Pancreas (tissue), 10 donors: ENCODE results near the gene KSR2. TPM values are rescaled to one million over a fixed set of nuclear protein-coding genes. Genes with fewer than 3 reads are reported as not detected.
"Not testable (repeated sequence)": the region's sequence is repeated elsewhere in the genome, so short reads cannot be mapped to it uniquely, and the experiment has no call there.

ENCODE experiments used
- ATAC-seq, 4 donors: fragments of 200-7000 bp; cut with Tn5 transposase; one replicate each; pipeline versions ENCODE4 v1.8.0 to v1.9.1; 2020; ENCODE audit warnings: mild to moderate bottlenecking in 4 of 4, moderate library complexity in 4 of 4
- DNase-seq, 6 donors: peaks; one replicate each; pipeline ENCODE4 v3.0.0-alpha.2; 2020
- FAIRE-seq: peaks from 2 replicates; lab custom pipeline; 2012; peaks lifted over from hg19 to GRCh38; lab: Jason Lieb, UNC
- H3K27ac ChIP-seq, 4 donors: fragments of 200-600 bp; sonication (generic); 1 replicate in 3 of 4; 2 replicates in 1 of 4; pipeline versions ENCODE4 v1.5.0 to v1.8.0; 2020
- H3K27me3 ChIP-seq, 4 donors: fragments of 200-600 bp; one replicate each; pipeline ENCODE4 v1.8.0; 2021
- H3K36me3 ChIP-seq, 3 donors: fragments of 200-600 bp; sonication (generic) in 1 of 3; one replicate each; pipeline versions ENCODE4 v1.5.0 to v1.8.0; 2020 to 2021
- H3K4me1 ChIP-seq, 3 donors: fragments of 200-600 bp; one replicate each; pipeline ENCODE4 v1.8.0; 2021
- H3K4me3 ChIP-seq, 4 donors: fragments of 200-600 bp; sonication (generic) in 2 of 4; one replicate each; pipeline versions ENCODE4 v1.5.0 to v1.8.0; 2020 to 2021
- H3K9me3 ChIP-seq, 4 donors: fragments of 200-600 bp; one replicate each; pipeline ENCODE4 v1.8.0; 2021
- WGBS, 2 donors: extraction: QIAGEN DNeasy Blood & Tissue Kit; methylation state at CpG; one replicate each; pipeline ENCODE4 v1.1.7; 2013; 5-methylcytosine and 5-hydroxymethylcytosine counted together
- intact Hi-C, 3 donors: fragments of 100-400 bp; cut with DNase I; formaldehyde crosslinking; loops; one replicate each; pipeline versions ENCODE4 v1.11.1 to v1.14.2; 2022
- polyA plus RNA-seq, 2 donors: library from polyadenylated mRNA; stranded (reverse); fragments of 200-250 nt; gene quantifications; one replicate each; pipeline ENCODE4 v1.2.3, GENCODE V29; 2013
- total RNA-seq, 6 donors: library from RNA; stranded (reverse); fragmentation: NEBNext Ultra II Directional in 4 of 6; extraction: Animal tissue kit (Norgen Biotek cat#: 25700) in 4 of 6; gene quantifications; one replicate each; pipeline versions ENCODE4 v1.2.1 to v1.2.4, GENCODE V29; 2021 to 2023
- TF ChIP-seq, protein P1 (sequence below), 4 donors: fragments of 200-600 bp; sonication (generic) in 3 of 4; IDR thresholded peaks; one replicate each; pipeline versions ENCODE4 v1.5.0 to v1.8.0; 2021; ENCODE audit warnings: antibody characterized with exemption in 4 of 4
- donor health status: healthy with polysubstance abuse.
- donor health status: DM: no; HTN: no; CAD: no; lungs with moderate emphysema.
- donor health status: DM: no; HTN: no; CAD: no.
- donor health status: control.
- donor health status: control.
- donor health status: Bipolar disorder and iron deficiency.
- donor health status: DM: yes; HTN: yes; CAD: no.
- donor health status: DM: no; HTN: no; CAD: no.
- donor health status: DM: no; HTN: no; CAD: no.
- donor health status: DM: yes; HTN: yes; CAD: no.

The KSR2 gene
- total and polyA plus RNA-seq, 8 donors = 0.68 to 1.8 (median 1.3) TPM

DNA sequence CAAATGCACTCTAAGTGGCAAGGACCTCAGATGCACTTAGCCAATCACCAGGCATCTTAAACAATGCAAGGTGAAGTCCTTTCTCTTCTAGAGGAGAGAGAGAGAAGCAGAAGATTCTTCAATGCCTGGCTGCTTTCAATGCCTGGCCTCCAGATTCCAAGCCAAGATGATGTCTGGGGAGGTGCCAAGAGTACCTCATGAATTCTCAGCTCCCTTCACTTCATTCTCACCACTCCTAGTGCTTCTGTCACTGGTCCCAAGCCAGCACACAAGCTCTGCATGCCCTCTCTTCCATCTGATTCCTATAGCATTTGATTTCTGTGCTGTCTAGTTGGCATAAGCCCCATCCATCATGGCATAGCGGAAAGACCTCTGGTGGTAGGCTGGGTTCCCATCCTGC, 225.0 kb downstream of the KSR2 start:
- TF ChIP-seq, protein P1, sequence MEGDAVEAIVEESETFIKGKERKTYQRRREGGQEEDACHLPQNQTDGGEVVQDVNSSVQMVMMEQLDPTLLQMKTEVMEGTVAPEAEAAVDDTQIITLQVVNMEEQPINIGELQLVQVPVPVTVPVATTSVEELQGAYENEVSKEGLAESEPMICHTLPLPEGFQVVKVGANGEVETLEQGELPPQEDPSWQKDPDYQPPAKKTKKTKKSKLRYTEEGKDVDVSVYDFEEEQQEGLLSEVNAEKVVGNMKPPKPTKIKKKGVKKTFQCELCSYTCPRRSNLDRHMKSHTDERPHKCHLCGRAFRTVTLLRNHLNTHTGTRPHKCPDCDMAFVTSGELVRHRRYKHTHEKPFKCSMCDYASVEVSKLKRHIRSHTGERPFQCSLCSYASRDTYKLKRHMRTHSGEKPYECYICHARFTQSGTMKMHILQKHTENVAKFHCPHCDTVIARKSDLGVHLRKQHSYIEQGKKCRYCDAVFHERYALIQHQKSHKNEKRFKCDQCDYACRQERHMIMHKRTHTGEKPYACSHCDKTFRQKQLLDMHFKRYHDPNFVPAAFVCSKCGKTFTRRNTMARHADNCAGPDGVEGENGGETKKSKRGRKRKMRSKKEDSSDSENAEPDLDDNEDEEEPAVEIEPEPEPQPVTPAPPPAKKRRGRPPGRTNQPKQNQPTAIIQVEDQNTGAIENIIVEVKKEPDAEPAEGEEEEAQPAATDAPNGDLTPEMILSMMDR (IDR thresholded peaks at IDR 0.05) = no peak
- Histone ChIP-seq H3K4me3 (no peak overlapping the region), H3K9me3 (no peaks in the 10 kb centered on the region), H3K4me1 (no peaks in the 10 kb centered on the region), H3K27me3 (no peaks in the 10 kb centered on the region), H3K27ac (no peak overlapping the region), H3K36me3 (no peaks in the 10 kb centered on the region)
- no peak for ATAC-seq
- DNase-seq = no peak
- FAIRE-seq = no peak
- 96% methylated on average over 1 of the region's 1 CpG for WGBS, 2 donors
- intact Hi-C loops = no loop called here

DNA sequence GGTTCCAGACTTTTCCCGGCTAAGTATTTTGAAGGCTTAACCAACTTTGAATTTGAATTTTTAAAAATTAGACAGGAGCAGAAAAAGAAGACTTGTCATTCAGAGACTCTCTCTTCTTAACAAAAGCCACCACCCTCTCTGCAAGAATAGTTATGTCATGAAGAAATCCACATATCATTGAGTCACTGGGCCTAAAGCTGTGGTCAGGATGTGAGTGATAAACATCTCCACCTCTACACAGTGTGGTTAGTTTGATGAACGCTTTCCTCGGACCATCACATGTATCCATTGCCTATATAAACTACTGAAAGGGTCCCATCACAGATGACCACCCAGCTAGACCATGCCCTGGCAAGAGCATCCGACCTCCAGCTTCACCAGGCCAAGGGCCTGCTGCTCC, 226.1 kb downstream of the KSR2 start:
- H3K4me1 ChIP-seq = no peaks in the 10 kb centered on the region
- no peak for FAIRE-seq
- DNase-seq = no peak
- WGBS, 2 donors = 75 to 87% methylated on average over 4 of the region's 4 CpGs
- TF ChIP-seq, protein P1 (IDR thresholded peaks at IDR 0.05) = no peak
- no peak overlapping the region for H3K27ac ChIP-seq
- H3K9me3 ChIP-seq = no peaks in the 10 kb centered on the region
- ATAC-seq = no peak
- H3K36me3 ChIP-seq = no peaks in the 10 kb centered on the region
- intact Hi-C loops = no loop called here
- no peaks in the 10 kb centered on the region for H3K27me3 ChIP-seq
- no peak overlapping the region for H3K4me3 ChIP-seq

DNA sequence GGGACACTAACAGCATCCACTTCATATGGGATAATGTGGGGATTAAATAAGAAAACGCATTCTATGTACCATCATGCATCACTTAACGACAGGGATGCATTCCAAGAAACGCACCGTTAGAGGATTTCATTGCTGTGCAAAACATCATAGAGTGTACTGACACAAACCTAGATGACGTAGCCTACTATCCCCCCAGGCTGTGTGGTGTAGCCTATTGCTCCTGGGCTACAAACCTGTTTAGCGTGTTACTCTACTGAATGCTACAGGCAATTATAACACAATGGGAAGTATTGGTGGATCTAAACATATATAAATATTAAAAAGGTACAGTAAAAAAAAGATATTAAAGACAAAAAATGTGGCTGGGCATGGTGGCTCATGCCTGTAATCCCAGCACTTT, 230.6 kb downstream of the KSR2 start:
- no peak for DNase-seq
- H3K9me3 ChIP-seq = no peaks in the 10 kb centered on the region
- no peak overlapping the region for H3K27ac ChIP-seq
- no peaks in the 10 kb centered on the region for H3K36me3 ChIP-seq
- no peaks in the 10 kb centered on the region for H3K27me3 ChIP-seq
- WGBS, 2 donors = 83 to 95% methylated on average over 6 of the region's 6 CpGs
- no peak for FAIRE-seq
- H3K4me3 ChIP-seq = no peak overlapping the region
- no peaks in the 10 kb centered on the region for H3K4me1 ChIP-seq
- intact Hi-C loops = no loop called here
- no peak for ATAC-seq
- TF ChIP-seq, protein P1 (IDR thresholded peaks at IDR 0.05) = no peak

DNA sequence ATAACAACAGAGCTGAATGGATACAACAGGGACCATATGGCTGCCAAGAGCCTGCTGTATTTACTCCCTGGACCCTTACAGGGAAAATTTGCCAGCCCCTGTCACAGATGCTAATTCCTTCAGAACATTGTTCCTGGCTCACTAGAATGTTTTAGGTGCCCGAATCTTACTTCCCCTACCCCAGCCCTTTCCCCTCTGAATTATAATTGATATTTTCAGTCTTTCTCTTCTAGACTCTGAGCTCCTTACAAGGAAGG, 235.3 kb downstream of the KSR2 start:
- intact Hi-C loops = no loop called here
- Histone ChIP-seq H3K36me3 (no peaks in the 10 kb centered on the region), H3K4me1 (no peaks in the 10 kb centered on the region), H3K27me3 (no peaks in the 10 kb centered on the region), H3K9me3 (no peaks in the 10 kb centered on the region), H3K4me3 (no peak overlapping the region), H3K27ac (no peak overlapping the region)
- TF ChIP-seq, protein P1 (IDR thresholded peaks at IDR 0.05) = no peak
- ATAC-seq = no peak
- WGBS, 2 donors = 74 to 86% methylated on average over 1 of the region's 1 CpG
- no peak for FAIRE-seq
- no peak for DNase-seq

DNA sequence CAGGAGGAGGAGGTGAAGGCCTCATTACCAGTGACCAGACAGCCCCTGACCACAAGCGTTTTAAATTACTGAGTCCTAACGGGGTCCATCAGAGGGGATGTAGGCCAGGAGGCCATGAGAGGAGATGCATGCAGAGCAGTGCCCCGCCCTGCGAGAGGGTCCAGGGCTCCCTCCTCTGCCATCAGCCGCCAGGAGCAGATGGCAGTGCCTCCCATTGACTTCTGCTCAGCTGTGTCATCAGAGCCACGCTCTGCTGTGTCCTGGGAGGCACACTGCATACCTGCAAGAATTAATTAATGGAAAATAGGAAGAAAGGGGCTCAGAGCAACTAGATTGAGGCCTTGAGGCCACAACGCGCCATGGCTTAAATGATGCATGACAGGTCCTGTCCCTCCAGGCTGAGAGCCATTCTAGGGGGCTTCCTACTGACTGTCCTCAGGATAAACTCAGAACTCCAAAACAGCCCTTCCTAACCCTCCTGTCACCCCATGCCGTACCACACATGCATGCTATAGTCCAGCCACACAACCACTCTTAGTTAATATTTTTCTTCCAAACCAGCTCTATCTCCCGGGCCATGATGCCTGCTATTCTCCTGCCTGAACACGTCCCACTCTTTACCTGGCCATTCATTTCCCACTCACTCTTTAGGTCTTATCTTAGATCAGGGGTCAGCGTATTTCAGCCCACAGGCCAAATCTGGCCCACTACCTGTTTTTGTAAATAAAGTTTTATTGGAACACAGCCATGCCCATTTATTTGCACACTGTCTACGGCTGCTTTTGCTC, 235.8 kb downstream of the KSR2 start:
- Histone ChIP-seq H3K27me3 (no peaks in the 10 kb centered on the region), H3K27ac (no peak overlapping the region), H3K4me3 (no peak overlapping the region), H3K36me3 (no peaks in the 10 kb centered on the region), H3K9me3 (no peaks in the 10 kb centered on the region), H3K4me1 (no peaks in the 10 kb centered on the region)
- intact Hi-C loops = no loop called here
- WGBS, 2 donors = 83 to 91% methylated on average over 13 of the region's 13 CpGs
- FAIRE-seq = no peak
- TF ChIP-seq, protein P1 (IDR thresholded peaks at IDR 0.05) = no peak
- no peak for ATAC-seq
- no peak for DNase-seq

DNA sequence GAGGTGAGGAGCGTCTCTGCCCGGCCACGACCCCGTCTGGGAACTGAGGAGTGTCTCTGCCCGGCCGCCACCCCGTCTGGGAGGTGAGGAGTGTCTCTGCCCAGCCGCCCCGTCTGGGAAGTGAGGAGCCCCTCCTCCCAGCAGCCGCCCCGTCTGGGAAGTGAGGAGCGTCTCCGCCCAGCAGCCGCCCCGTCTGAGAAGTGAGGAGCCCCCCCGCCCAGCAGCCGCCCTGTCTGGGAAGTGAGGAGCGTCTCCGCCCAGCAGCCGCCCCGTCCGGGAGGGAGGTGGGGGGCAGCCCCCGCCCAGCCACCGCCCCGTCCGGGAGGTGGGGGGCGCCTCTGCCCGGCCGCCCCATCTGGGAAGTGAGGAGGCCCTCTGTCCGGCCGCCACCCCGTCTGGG, 237.7 kb downstream of the KSR2 start:
- H3K4me1 ChIP-seq, H3K27me3 ChIP-seq, intact Hi-C loops, H3K9me3 ChIP-seq, DNase-seq, ATAC-seq, FAIRE-seq, H3K27ac ChIP-seq, H3K36me3 ChIP-seq, H3K4me3 ChIP-seq: not testable (repeated sequence)
- WGBS, 2 donors = 90 to 91% methylated on average over 25 to 32 of the region's 32 CpGs
